ENCODE results near the gene SLC11A1.
A peak's percentile ranks its signal among the peaks of the same experiment; 100 is the strongest.

Gene SLC11A1

DNA sequence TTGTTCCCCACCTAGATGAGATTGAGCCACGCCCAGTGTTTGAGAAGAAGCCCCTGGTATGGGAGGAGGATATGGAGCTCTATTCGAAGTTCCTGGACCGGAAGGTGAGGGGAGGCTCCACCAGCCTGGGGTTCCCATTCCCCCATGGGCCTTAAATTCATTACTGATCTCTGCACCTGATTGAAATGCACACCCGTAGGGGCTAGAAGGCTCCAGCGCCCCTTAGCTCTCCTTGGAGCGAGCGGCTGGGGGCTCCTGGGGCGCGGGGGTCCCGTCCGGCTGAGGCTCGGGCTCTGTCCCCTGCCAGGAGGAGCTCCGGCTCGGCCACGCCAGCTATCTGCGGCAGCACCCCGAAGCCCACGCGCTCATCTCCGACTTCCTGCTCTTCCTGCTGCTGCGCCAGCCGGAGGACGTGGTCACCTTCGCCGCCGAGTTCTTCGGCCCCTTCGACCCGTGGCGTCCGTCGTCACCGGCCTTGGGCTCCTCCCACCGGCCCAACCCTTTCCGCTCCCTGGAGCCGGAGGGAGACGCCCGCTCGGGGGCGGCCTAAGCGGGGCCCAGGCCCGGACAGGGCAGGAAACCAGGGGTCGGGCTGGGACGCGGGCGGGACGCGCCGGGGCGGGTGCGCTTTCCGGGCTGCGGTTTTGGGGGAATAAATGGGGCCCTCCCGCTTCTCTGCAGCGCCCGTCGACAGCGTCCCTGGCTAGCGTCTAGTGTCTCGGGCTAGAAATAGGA is 14.5 kb upstream of the SLC11A1 start:
- peak; percentile 51 to 68 (median 65) for DNase-seq

DNA sequence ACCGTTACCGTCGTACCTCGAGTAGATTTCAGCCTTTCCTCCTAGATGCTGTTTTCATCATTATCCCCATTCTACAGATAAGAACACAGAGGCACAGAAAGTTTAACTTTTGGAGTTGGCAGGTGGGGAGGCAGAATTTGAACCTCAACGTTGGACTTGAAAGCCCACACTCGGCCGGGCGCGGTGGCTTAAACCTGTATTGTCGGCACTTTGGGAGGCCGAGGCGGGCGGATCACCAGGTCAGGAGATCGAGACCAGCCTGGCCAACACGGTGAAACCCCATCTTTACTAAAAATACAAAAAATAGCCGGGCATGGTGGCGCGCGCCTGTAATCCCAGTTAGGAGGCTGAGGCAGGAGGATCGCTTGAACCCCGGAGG is 13.9 kb upstream of the SLC11A1 start:
- DNase-seq = no peak

DNA sequence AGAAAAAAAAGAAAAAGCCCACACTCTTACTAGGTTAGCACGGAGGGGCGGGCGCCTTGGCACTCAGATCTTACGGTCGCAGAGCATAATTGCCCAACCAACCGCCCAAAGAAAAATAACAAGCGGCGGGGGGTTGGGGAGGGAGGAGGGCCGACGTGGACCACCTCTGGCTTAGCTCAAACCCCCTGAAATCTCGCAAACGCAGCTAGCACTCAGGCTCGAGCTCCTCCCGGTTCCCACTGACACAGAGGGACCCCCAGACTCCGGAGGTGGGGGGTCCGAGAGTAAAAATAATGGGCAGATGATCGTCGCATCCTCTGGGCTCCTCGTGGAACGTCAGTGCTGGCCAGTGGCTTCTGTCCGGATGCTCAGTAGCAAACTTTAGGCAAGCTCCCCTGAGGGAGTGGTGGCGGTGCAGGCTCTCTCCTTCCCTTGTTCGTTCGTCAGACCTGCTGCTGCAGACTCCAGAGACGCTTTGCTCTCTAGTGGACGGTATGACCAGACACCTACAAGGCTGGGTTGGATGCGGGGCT is 13.4 kb upstream of the SLC11A1 start:
- no peak for DNase-seq

DNA sequence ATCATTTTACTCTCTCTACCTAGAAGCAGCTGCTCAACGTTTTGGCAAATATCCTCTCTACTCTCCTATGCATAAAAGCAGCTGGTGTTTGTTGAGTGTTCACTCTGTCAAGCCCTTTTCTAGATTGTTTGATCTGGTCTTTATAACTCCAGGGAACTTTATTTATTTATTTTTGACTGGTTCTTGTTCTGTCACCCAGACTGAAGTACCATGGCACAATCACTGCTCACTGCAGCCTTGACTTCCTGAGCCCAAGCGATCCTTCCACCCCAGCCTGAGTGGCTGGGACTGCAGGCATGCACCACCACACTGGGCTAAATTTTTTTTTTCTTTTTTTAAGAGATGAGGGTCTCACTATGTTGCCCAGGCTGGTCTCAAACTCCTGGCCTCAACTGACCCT is 12.7 kb upstream of the SLC11A1 start:
- DNase-seq = no peak

DNA sequence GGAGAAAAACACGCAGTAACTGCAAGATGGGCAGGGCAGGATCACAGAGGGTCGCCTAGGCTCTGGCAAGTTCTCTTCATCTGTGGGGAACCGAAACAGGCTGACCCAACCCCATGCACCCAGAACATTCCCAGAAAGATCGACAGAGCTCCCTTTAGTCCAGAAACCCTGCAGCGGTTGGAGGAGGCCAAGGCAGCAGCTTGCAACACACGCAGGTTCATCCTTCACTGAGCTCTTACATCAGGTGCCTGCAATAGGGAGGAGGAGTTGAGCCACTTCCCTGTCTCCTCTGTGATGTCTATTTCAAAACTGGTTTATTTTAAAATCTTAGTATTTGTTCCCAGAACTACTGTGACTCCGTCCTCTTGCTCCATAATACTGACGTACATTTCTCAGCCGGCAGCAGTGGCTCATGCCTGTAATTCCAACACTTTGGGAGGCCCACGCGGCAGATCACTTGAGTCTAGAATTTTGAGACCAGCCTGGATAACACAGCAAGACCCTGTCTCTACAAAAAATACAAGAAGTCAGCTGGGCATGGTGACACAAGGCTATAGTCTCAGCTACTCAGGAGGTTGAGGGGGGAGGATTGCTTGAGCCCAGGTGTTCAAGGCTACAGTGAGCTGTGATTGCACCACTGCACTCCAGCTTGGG is 11.5 kb upstream of the SLC11A1 start:
- no peak for DNase-seq

DNA sequence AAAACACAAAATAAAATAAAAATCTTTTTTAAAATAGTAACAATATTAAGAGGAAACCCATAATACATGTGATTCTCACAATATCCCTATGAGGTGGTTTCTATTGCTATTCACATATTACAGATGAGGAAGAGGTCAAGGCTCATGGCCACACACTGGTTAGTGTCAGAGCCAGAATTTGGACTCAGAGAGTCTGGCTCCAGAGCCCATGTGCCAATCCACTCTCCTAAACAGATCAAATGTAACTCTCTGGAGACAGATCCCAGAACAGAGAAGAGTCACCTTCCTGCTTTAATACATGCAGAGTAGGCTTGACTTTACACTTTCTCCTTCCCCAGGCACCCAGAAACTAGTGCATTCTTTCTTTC is 10.1 kb upstream of the SLC11A1 start:
- DNase-seq = no peak

DNA sequence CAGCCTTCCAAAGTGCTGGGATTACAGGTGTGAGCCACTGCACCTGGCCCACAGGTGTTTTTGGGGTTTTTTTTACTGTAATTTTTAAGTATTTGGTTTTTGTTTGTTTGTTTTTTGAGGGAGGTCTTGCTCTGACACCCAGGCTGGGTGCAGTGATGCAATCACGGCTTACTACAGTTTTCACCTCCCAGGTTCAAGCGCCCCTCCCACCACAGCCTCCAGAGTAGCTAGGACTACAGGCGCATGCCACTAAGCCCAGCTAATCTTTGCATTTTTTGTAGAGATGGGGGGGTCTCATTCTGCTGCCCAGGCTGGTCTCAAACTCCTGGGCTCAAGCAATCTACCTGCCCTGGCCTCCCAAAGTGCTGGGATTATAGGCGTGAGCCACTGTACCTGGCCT is 7.3 kb upstream of the SLC11A1 start:
- no peak for DNase-seq

DNA sequence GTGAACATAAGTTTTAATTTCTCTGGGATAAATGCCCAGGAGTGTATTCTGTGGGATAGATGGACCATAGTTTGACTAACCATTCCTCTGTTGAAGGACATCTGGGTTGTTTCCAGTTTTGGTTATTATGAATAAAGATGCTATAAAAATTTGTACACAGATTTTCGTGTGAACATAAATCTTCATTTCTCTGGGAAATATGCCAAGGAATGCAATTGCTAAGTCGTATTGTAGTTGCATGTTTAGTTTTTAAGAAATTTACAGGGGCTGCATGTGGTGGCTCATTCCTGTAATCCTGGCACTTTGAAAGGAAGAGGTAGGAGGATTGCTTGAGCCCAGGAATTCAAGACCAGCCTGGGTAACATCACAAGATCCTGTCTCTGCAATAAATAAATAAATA is 6.9 kb upstream of the SLC11A1 start:
- no peak for DNase-seq

DNA sequence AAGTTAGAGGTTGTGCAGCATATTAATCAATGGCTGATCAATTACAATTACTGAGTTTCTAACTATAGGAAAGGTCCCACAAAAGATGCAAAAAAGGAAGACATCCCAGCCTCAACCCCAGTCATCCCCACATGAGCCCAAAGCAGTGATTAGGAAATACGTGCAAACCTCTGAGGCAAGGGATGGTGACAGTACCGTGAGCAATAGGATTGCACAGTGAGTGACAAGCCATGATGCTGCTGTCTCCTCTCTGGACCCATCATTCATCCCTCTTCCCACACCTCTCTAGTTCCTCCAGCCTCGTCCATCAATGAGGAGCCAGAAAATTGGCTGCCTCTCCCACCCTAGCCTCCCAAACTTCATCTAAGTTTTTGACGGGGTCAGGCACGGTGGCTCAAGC is 4.0 kb upstream of the SLC11A1 start:
- DNase-seq = no peak

DNA sequence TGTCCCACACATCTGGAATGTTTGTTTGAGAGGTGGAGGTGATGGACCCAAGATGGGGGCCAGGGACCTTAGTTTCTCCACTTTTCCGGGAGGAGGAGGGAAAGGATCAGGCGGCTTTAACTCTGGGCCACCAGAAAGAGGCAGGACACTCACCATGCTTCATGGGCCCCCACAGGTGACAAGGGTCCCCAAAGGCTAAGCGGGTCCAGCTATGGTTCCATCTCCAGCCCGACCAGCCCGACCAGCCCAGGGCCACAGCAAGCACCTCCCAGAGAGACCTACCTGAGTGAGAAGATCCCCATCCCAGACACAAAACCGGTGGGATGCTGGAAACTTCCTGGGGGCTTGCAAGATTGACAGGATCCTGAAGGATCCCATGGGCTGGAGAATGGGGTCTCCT is 712 bp downstream of the SLC11A1 start:
- no peak for DNase-seq

DNA sequence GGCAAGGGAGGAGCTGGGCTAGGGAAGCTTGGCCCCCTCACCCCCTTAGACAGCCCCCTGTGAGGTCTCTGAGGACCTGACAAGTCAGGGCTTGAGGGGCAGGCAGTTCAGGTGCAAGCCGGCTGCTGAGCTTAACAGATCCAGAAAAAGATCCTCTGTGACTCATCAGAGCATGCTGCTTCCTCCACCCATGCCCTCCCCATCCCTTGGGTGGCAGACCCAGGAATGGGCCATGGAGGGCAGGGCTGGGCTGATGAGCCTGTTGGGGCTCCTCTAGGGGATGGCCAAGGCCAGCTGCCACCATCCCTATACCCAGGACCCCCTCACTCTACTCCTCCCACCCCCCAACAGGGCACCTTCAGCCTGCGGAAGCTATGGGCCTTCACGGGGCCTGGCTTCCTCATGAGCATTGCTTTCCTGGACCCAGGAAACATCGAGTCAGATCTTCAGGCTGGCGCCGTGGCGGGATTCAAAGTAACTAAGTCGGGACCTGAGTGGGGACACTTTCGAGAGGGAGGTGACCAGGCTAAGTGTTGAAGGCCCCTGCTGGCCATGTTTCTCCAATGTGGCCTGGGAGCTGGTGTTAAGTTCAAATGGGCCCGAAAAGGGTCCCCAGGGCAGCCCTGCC is 1.9 kb downstream of the SLC11A1 start:
- no peak for DNase-seq

DNA sequence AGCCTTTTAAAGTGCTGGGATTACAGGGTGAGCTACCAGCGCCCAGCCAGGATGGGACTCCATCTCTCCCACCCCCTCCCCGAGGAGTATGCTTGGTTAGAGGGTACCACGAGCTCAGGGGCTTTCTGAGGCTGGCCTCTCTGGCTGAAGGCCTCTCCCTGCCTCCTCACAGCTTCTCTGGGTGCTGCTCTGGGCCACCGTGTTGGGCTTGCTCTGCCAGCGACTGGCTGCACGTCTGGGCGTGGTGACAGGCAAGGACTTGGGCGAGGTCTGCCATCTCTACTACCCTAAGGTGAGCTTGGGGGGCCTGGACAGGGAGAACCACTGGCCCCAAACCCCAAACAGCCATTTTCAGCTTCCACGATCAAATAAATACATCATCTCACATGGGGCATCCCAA is 2.9 kb downstream of the SLC11A1 start:
- no peak for DNase-seq

DNA sequence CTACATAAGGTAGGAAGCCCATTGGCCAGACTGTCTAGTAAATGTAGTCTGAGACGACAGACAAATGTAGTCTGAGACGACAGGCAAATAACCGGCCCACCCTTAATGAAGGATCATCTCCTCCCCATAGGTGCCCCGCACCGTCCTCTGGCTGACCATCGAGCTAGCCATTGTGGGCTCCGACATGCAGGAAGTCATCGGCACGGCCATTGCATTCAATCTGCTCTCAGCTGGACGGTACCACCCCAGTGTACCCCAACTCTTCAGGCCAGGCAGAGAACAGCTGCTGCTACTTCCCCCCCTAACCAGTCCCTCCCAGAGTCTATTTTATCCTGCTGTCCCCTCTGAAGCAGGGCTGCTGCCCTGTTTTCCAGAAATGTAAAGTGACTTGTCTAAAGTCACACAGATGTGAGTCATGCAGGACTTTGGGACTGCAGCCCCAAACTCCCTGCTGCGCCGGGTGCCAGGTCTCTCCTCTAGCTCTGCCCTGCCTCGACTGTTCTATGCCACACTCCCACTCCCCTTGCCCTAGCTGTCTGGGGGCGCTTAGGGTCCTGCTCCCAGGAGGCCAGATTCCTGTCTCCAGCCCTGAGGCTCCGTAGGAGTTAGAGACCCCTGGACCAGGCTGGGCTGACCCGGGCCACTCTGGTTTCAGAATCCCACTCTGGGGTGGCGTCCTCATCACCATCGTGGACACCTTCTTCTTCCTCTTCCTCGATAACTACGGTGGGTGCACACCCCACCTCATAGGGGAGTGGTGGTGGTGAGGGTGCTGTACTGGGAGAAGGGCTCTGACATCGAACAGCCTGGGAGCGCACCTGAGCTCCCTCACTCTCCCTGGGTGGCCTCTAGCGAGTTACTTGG is 4.7 kb downstream of the SLC11A1 start:
- DNase-seq = no peak

DNA sequence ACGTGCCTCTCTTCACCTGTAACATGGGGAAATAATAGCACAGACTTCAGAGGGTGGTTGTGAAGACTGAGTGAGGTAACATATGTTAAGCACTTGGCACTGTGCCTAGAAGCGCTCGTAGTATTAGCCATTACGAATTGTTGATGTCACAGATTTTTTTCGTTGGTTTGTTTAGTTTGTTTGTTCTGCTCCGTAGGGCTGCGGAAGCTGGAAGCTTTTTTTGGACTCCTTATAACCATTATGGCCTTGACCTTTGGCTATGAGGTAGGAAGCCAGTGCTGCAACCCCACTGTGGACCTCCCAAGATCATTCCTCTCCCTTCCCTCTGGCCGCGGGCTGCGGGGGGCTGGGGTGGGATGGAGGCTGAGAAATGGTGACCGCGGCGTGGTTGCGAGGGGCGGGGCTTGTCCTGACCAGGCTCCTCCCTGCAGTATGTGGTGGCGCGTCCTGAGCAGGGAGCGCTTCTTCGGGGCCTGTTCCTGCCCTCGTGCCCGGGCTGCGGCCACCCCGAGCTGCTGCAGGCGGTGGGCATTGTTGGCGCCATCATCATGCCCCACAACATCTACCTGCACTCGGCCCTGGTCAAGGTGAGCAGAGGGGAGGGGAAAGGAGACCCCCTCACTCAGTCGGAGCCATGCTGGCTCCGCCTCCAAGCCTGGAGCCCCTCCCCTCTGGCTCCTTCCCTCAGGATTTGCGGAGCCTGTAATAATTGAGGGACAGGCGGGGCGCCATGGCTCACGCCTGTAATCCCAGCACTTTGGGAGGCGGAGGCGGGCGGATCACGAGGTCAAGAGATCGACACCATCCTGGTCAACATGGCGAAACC is 5.5 kb downstream of the SLC11A1 start:
- no peak for DNase-seq

DNA sequence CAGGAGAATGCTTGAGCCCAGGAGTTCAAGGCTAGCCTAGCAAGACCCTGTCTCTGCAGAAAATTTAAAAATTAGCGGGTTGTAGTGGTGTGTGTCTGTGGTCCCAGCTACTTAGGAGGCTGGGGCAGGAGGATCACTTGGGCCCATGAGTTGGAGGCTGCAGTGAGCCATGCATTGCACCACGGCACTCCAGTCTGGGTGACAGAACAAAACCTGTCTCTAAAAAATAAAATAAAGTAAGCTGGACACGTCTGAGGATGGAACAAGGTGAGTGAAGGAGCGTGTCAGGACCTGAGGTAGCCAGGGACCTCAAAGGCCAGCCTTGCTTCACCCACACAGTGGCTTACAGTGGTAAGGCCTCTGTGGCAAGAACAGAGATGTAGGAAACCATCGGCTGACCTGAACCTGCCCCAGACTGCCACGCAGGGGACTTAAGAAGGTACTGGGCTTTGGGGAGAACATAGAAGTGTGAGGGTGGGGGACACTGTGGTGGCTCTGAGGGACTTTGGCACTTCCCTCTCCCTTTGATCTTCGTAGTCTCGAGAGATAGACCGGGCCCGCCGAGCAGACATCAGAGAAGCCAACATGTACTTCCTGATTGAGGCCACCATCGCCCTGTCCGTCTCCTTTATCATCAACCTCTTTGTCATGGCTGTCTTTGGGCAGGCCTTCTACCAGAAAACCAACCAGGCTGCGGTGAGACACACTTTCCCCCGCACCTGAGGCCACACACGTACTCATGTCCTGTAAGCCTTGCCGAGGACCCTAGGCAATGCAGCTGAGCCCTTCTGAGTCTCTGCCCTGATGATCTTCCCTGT is 7.5 kb downstream of the SLC11A1 start:
- DNase-seq = no peak

DNA sequence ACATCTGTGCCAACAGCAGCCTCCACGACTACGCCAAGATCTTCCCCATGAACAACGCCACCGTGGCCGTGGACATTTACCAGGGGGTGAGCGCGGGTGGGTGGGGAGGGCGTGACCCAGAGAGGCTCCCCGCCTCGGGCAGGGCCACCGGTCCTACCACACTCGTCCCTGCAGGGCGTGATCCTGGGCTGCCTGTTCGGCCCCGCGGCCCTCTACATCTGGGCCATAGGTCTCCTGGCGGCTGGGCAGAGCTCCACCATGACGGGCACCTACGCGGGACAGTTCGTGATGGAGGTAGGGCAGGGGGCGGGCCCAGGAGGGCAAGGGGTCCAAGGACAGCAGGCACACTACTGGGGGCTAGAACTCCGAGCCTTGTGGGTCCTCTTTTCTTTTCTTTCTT is 9.1 kb downstream of the SLC11A1 start:
- no peak for DNase-seq

DNA sequence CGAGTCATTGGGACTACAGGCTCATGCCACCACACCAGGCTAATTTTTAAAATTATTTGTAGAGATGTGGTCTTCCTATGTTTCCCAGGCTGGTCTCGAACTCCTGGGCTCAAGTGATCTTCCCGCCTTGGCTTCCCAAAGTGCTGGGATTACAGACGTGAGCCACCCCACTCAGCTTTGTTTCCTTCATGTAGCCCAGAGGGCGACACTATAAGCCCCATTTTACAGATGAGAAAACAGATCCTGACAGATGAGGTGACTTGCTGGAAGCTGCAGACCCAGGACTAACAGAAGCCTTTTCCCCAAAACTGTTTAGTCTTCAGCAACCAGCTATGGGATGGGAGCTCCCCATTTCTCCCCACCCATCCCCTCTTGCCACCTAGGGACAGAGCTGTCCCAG is 10.4 kb downstream of the SLC11A1 start:
- DNase-seq = no peak

DNA sequence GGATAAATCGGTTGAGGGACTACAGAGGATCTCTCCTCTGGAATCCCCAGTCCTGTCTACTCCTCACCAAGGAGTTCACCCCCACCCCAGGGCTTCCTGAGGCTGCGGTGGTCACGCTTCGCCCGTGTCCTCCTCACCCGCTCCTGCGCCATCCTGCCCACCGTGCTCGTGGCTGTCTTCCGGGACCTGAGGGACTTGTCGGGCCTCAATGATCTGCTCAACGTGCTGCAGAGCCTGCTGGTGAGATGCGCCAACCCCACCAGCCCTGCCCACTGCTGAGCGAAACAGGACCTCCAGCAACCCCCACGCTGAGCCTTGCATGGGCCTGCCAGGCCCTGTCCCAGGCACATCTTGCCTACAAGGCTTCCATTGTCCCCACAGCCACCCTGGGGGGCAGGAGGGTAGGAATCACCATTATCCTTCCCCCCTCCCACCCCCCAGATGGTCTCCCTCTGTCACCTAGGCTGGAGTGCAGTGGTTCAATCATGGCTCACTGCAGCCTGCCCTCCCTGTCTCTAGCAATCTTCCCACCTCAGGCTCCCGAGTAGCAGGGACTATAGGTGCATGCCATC is 10.9 kb downstream of the SLC11A1 start:
- DNase-seq = no peak

DNA sequence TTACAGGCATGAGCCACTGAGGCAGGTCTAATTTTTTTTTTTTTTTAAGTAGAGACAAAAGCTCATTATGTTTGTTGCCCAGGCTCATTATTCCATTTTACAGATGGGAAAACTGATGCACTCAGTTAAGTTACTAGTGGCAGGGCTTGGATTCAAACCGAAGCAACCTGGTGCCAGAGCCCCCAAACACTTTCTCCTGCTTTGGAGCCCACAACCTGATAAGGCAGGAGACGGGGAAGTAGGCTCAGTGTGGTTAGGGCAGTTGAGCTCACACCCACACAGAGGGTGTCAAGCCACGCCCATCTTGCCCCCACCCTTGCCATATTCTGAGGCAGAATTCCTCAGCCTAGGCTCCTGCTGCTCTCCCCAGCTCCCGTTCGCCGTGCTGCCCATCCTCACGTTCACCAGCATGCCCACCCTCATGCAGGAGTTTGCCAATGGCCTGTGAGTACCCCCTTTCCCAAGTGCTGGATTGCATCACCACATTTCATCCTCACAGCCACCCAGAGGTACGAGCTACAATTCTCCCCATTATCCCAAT is 11.7 kb downstream of the SLC11A1 start:
- DNase-seq = peak in 1 of 5 donors; percentile 18

DNA sequence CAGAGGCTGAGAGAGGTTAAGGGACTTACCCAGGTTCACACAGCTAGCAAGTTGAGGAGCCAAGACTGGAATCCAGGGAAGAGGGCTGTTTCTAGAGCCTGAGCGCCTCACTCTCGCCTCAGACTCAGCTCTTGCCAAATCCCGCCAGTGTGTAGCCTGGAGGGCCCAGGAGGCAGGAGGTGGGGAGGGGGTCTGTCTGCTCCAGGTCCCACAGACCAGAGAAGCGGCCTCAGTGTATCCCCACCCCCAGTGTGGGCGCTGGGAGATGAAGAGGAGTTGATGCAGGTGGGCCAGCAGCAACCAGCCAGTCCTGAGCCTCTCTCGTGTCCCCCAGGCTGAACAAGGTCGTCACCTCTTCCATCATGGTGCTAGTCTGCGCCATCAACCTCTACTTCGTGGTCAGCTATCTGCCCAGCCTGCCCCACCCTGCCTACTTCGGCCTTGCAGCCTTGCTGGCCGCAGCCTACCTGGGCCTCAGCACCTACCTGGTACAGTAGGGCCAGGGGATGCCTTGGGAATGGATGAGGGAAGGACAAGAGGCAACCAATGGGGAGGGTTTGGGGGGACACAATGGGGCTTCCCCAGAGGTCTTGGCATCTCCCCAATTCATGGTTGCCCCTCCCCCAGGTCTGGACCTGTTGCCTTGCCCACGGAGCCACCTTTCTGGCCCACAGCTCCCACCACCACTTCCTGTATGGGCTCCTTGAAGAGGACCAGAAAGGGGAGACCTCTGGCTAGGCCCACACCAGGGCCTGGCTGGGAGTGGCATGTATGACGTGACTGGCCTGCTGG is 12.4 kb downstream of the SLC11A1 start:
- DNase-seq = no peak

Measured in T-helper 1 cell (primary cell).